Measurements from ENCODE around the gene SCO2.

SCO2 gene

GRCh38 chr22:50518606-50519005 is 6.8 kb downstream of the SCO2 start:
- no peak for DNase-seq

GRCh38 chr22:50517495-50518260 is 7.7 kb downstream of the SCO2 start:
- no peak for DNase-seq

DNA sequence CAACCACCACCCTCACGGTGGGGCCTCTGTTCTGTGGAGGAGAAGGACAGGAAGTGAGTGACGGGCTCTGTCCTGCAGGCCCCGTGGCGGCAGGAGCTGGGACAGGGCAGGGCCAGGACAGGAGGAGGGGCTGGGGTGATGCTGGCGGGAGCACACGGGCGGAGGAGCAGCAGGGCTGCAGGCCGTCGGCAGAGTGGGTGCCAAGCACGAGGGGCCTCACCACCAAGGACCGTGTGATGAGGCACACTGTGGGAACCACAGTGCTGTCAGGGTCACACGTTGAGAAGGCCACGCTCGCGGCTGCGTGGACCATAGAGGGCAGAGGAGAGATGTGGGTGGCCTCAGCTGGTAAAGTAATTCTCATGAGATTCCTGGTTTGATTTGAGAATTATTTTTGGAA is 8.5 kb downstream of the SCO2 start:
- no peak for DNase-seq

DNA sequence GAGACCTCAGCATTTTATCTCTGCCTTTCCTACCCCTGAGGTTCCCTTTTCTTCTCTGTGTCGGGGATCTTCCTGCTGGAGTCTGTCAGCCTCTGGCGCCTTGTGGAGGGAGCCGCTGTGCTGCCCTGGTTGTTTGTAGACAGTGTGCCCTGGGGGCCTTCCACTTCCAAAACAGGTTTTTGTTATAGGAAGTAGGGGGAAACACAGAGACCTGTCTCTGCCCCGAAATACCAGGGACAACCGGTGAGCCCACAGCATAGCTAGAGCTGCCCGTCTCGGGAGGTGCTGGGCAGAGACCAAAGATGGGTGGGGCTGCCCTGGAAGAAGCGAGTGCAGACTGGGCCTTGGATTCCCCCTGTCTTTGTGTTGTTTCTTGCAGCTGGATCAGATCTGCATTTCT is 9.3 kb downstream of the SCO2 start:
- DNase-seq, result no peak

GRCh38 chr22:50513175-50513574 is 12.2 kb downstream of the SCO2 start:
- no peak for DNase-seq

DNA sequence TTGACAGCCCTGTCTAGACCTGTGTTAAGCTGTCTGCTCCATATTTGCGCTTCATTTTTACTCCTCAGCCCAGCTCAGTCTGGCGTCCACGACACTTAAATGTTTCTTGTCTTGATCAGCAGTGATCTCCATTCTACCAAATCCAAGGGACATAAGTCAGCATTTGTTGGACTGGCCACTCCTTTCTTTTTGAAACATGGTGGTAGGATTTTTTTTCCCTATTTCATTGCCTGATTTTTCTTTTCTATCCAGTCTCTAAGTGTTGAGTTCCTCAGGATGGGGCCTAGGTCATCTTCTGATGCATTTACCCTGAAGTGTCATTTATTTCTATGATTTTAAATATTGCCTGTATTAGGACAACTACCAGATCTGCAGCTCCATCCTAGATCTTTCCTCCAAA is 16.5 kb downstream of the SCO2 start:
- no peak for DNase-seq

DNA sequence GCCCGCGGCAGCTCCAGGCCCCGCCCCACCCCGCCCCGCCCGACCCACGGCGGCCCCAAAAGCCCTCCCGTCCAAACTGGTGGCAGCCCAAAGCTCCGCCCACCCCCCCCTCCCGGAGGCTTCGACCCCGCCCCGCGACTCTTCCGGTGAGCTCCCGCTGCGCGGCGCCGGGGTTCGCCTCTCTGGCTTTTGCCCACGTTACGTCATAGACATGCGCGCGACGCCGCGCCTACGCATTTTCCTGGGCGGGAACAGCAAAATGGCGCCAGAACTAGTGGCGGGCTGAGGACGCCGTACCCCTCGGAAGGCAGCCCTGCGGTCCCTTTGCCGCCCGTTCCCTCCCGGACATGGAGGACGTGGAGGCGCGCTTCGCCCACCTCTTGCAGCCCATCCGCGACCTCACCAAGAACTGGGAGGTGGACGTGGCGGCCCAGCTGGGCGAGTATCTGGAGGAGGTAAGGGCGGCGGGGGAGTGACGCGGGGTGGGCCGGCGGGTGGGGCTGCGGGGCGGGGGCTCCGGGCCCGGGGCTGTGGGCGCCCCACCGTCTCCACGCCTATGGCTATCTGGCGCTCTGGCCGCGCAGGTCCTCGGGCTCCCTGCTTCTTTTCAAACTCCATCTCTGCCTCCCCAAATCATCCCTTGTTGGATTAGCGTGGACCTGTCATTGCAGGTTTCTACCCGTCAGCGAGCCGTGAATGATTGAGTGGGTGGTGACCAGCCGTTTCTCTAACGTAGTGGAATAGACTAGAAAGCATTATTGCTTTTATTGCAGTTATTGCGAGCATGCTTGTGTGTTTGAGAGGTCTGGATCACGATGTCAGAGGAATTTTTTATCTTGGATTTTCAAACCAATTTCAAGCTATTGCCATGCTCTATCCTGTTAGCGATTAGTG is 17.2 kb downstream of the SCO2 start, which contains the start of gene NCAPH2:
NCAPH2 (plus strand) TSS at position 234 of the 894 bp plus-strand sequence; CDS start at position 348, 114 bp downstream.
- peak; percentile 96 for DNase-seq

DNA sequence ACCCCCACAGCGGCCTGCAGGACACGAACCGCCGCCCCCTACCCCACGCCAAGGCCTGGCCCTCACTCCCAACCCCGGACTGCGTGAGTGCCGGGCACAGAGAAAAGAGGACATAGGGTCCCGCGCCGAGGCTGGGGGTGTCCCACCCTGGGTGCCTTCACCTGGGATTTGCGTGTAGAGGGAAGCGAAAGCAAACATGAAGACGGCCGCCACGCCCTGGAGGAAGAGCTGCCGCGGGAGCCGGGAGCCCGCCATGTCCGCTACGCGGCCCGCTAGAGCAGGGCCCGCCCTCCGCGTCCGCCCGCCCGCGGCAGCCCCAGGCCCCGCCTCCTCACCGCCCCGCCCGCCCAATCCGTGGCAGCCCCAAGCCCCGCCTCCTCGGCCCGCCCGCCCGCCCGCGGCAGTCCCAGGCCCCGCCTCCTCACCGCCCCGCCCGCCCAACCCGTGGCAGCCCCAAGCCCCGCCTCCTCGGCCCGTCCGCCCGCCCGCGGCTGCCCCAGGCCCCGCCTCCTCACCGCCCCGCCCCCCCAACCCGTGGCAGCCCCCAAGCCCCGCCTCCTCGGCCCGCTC is 17.9 kb downstream of the SCO2 start, which contains the start of gene LMF2:
LMF2 (minus strand) TSS at position 282 of the 570 bp plus-strand sequence; CDS start at position 255, 27 bp downstream.
- DNase-seq, result no peak

DNA sequence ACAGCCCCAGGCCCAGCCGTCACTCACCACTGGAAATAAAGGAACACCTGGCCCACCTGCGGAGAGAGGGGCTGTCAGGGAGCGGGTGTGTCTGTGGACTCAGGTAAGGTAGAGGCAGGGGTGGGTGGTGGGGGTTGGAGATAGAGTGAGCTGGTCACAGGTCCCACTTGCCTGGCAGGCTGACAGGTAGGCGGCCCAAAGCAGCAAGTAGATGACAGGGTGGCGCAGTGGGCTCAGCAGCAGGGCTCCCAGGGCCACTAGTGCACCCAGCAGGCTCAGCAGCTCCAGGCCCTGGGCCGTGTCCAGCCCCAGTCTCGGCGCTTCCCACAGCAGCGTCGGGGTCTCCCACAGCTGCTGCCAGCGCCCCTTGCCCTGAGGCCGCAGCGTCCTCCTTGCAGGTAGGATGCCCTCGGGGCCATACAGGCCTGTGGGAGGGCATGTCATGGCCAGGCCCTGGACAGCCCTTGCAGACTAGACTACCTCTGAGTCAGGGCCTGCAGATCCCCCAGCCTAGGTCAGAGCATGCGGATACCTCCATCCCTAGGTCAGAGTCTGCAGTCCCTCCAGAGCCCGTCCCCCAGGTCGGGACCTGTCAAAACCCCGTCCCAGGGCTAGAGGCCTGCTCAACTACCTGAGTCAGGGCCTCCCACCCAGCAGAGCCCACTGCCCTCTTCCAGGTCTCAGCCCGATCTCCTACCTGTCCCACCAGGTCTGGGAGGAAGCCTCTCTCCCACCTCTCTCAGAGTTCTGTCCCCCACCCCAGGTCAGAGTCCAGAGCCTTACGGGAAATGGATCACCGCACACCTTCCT is 18.6 kb downstream of the SCO2 start:
- DNase-seq, result no peak

- DNase-seq, result no peak
Observed at GRCh38 chr22:50505776-50506610, 19.4 kb downstream of the SCO2 start.

DNA sequence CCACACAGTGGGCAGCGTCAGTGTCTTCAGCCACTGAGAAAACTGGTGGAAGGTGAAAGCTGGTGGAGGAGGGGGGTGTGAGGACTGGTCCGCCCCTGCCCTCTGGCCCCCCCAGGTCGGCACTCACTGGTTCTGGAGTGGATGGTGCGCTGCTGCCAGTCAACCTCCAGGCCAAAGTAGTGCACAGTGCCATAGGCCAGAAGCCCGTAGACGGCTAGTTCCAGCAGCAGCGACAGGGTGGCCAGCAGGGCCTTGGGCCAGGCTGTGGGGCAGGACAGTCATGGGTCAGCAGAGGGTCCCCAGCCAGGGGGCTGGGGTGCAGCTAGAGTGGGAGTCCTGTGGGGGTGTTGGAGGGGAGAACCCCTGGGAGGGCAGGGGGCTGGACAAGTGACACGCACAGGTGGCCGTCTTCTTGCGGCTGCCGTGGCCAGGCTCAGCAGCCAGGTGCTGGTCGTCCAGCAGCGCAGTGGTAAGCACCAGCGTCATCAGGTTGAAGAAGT is 20.1 kb downstream of the SCO2 start:
- DNase-seq, result no peak

- no peak for DNase-seq
Observed at GRCh38 chr22:50504369-50505211, 20.8 kb downstream of the SCO2 start.

DNA sequence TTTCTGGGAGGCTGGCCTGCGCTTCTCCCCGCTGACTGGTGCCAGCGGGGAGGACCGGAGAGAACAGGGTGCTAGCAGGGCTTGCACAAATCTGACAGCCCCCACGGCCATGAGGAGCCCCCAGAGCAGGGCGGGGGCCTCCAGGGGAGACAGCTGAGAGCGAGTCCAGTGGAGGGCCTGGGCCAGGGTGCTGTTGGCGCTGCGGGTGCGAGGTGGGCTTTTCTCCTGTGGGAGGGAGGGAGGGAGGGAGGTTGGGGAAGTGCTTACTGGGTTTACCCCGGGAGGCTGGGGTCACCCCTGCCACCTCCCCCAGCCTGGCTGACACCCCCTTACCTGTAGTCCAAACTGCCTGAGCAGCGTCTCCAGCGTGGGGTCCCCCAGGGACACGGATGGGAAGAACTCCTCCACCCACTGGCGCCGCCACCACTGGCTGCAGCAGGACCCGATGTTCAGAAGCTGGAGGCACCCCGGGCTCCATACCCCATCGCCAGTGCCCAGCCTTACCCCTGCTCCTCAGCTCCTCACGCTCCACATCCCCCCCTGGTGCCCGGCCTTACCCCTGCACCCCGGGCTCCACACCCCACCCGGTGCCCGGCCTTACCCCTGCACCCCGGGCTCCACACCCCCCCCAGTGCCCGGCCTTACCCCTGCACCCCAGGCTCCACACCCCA is 21.8 kb downstream of the SCO2 start:
- DNase-seq, result no peak

DNA sequence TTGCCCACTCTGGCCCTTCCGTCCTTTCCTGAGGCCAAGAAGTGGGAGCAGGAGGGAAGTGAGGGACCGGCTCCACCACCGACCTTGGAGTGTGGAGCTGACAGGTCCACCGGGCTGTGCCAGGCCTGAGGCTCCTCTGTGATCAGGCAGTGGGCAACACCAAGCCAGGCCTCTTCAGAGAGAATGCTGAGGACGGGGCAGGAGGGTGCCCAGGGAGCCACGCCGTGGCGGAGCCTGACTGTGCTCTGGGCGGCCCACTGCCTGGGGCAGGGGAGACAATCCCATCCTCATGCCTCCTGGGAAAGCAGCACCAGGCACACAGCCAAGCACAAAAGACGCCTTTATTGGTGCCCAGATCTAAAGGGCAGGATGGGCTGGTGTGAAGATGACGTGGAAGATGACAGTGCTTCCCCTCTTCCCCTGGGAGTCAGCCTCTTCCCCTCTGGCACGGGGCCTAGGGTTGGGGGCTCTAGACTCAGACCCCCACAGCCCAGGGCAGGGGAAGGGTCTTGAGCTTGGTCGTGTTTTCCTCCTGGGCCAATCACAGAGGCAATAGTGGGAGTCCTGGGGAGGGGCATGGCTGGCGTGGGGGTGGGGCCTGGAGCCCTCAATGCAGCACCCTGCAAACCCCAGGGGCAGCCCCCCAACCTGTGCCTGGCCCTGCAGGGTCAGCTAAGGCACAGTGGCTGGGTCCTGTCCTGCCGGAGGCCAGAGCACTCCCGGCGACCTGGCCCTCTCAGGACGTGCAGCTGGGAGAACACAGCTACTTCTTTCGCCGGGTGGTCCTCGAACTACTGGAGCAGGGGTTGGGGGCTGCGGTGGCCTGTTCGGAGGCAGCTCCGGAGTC is 22.5 kb downstream of the SCO2 start:
- no peak for DNase-seq

- no peak for DNase-seq
Observed at GRCh38 chr22:50502096-50502495, 23.3 kb downstream of the SCO2 start.

DNA sequence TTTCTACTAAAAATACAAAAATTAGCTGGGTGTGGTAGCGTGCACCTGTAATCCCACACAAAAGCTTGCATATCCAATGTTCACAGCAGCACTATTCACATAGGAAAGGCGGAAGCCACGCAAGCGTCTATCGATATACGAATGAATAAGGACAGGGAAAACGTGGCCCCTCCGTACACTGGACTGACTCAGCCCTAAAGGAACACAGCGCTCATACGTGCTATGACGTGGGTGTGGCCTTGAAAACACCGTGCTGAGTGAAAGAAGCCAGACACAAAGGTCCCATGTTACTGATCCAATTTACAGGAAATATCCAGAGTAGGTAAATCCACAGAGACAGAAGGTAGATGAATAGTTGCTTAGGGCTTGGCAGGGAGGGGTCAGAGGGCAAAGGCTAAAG is 24.9 kb downstream of the SCO2 start:
- DNase-seq, result no peak

GRCh38 chr22:50498322-50498890 is 27.0 kb downstream of the SCO2 start:
- DNase-seq, result no peak

DNA sequence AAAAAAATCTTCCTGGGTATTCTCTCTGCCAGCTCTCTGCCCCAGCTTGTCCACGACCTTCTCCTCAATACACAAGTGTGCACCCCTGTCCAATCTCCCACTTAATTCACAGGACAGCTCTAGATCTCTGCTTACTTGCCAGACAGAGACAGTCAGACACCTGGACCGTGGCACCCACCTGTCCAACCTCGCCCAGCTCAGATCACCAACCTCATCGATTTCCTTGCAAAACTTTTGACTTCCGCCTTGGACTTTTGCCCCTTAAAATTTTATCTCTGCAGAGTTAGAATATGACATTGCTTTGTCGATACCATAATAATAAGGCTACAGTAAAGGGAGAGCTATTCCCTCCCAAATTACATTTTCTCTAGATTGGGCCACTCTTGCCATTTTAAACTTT is 28.3 kb downstream of the SCO2 start:
- DNase-seq, result no peak

Measured in NK-92 treated with Interleukin-12 subunit alpha and Interleukin-12 subunit beta, amount 100 ng/mL, for 24 hours (cell line).